ENCODE results near the gene METTL25.

METTL25 gene

DNA sequence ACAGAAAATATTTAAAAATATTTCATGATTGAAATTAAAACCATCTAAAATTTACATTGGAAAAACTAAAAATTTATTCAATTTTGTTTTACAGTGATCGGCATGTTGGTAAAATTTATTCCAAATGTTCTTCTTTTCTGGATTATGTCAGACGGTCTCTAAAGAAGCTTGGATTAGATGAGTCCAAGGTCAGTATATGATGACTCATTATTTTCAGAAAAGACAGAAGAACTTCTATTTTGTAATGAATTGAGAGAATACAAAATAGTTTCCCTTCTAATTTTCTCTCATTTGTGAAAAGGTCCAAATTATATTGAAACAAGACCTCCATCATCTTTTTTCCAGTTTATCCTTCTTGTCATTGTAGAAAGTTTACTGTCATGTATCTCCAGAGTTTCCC, 98.3 kb downstream of the METTL25 start:
- no peaks in the 10 kb centered on the region for H3K27me3 ChIP-seq (ENCODE audit: control insufficient read depth in 5 of 5, insufficient read depth in 4 of 5, low read length in 5 of 5)
- H3K36me3 ChIP-seq (ENCODE audit: control insufficient read depth in 5 of 5, insufficient read depth in 5 of 5, low read length in 5 of 5) = peaks cover 9 to 25% (median 17%) of the 10 kb centered on the region in 5 donors
- no peak overlapping the region for H3K4me3 ChIP-seq (ENCODE audit: low read depth in 1 of 5, low read length in 5 of 5)
- H3K4me1 ChIP-seq (ENCODE audit: control insufficient read depth in 5 of 5, insufficient read depth in 5 of 5, low read length in 5 of 5) = no peaks in the 10 kb centered on the region
- H3K9me3 ChIP-seq (ENCODE audit: control insufficient read depth in 5 of 5, low read length in 5 of 5) = no peaks in the 10 kb centered on the region
- H3K9ac ChIP-seq (ENCODE audit: low read length in 5 of 5) = no peak overlapping the region
- H3K27ac ChIP-seq (ENCODE audit: low read depth, low read length) = no peak overlapping the region

DNA sequence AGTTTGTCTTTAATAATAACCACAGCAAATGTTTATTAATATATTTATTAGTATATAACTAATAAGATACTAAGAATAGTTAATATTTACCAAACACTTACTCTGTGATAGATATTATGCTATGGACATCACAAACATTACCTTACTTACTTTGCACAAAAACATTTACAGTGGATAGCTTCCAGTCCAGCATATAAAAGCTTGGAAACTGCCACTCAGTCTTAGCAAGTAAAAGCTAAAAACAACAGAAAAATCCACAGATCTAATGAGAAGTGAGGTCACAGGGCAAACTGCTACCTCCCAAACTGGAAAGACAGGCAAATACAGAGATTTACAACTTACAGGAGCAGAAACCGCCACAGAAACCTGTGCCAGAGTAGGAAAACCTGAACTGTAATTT, 99.8 kb downstream of the METTL25 start:
- Histone ChIP-seq H3K9ac (ENCODE audit: low read length in 5 of 5) (no peak overlapping the region), H3K27me3 (ENCODE audit: control insufficient read depth in 5 of 5, insufficient read depth in 4 of 5, low read length in 5 of 5) (no peaks in the 10 kb centered on the region), H3K27ac (ENCODE audit: low read depth, low read length) (no peak overlapping the region), H3K36me3 (ENCODE audit: control insufficient read depth in 5 of 5, insufficient read depth in 5 of 5, low read length in 5 of 5) (peaks cover 9 to 34% (median 17%) of the 10 kb centered on the region in 5 donors), H3K4me3 (ENCODE audit: low read depth in 1 of 5, low read length in 5 of 5) (no peak overlapping the region), H3K4me1 (ENCODE audit: control insufficient read depth in 5 of 5, insufficient read depth in 5 of 5, low read length in 5 of 5) (no peaks in the 10 kb centered on the region), H3K9me3 (ENCODE audit: control insufficient read depth in 5 of 5, low read length in 5 of 5) (no peaks in the 10 kb centered on the region)

DNA sequence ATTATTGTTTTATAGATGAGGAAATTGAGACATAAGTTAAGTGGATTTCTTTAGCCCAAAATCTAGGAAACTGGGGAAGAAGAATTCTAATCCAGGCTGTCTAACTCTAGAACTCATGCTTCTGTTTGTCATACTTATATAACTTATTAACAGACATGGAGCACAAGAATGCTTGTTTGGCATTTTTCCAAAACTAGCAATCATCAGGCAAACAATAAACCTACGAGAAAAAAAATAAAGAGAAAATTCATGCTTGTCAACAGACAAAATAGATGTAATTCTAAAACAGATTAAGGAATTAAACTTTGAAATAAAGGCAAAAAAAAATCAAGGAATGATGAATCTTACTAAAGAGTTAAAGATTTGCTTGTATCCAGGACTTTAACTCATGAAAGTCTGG, 103.1 kb downstream of the METTL25 start:
- H3K27me3 ChIP-seq (ENCODE audit: control insufficient read depth in 5 of 5, insufficient read depth in 4 of 5, low read length in 5 of 5) = no peaks in the 10 kb centered on the region
- peaks cover 9 to 41% (median 17%) of the 10 kb centered on the region in 5 donors for H3K36me3 ChIP-seq (ENCODE audit: control insufficient read depth in 5 of 5, insufficient read depth in 5 of 5, low read length in 5 of 5)
- H3K9me3 ChIP-seq (ENCODE audit: control insufficient read depth in 5 of 5, low read length in 5 of 5) = no peaks in the 10 kb centered on the region
- no peak overlapping the region for H3K9ac ChIP-seq (ENCODE audit: low read length in 5 of 5)
- no peak overlapping the region for H3K4me3 ChIP-seq (ENCODE audit: low read depth in 1 of 5, low read length in 5 of 5)
- H3K4me1 ChIP-seq (ENCODE audit: control insufficient read depth in 5 of 5, insufficient read depth in 5 of 5, low read length in 5 of 5) = no peaks in the 10 kb centered on the region
- H3K27ac ChIP-seq (ENCODE audit: low read depth, low read length) = no peak overlapping the region

DNA sequence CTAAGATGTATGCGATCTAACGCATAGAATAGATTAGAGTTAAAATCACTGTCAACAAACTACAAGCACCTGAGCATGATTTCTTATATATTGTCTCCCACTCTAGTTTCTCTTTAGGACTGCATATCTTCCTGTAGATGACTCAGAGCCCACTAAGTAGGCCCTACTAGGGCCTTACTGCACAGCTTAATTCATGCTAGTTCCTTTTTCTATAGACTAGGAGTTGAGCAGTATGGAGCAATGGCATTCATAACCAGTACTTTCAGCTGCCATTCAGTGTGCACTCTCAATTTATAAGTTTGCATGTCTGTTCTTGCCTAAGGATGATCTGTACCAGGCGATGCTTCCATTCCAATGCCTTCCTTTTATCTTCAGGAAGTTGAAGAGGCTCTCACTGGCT, 103.5 kb downstream of the METTL25 start:
- Histone ChIP-seq H3K36me3 (ENCODE audit: control insufficient read depth in 5 of 5, insufficient read depth in 5 of 5, low read length in 5 of 5) (peaks cover 9 to 41% (median 15%) of the 10 kb centered on the region in 5 donors), H3K27me3 (ENCODE audit: control insufficient read depth in 5 of 5, insufficient read depth in 4 of 5, low read length in 5 of 5) (no peaks in the 10 kb centered on the region), H3K4me3 (ENCODE audit: low read depth in 1 of 5, low read length in 5 of 5) (no peak overlapping the region), H3K9me3 (ENCODE audit: control insufficient read depth in 5 of 5, low read length in 5 of 5) (no peaks in the 10 kb centered on the region), H3K9ac (ENCODE audit: low read length in 5 of 5) (no peak overlapping the region), H3K27ac (ENCODE audit: low read depth, low read length) (no peak overlapping the region), H3K4me1 (ENCODE audit: control insufficient read depth in 5 of 5, insufficient read depth in 5 of 5, low read length in 5 of 5) (no peaks in the 10 kb centered on the region)

DNA sequence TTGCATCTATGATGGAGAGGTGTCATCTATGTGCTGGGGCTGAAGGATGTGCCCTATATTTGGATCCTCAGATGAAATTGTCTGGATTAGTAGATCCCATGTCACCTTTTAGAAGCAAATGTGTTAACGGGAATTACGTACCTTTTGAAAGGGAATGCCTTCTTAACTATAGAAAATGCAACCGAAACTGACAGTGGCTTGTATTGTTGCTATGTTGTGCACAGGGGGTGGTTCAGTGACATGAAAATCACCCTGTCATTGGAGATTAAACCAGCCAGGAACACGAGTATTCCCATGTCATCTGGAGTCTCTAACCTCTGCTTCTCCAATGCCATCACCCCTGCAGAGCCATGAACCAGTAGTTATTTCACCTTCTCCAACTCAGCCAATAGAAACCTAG, 110.2 kb downstream of the METTL25 start:
- no peaks in the 10 kb centered on the region for H3K27me3 ChIP-seq (ENCODE audit: control insufficient read depth in 5 of 5, insufficient read depth in 4 of 5, low read length in 5 of 5)

DNA sequence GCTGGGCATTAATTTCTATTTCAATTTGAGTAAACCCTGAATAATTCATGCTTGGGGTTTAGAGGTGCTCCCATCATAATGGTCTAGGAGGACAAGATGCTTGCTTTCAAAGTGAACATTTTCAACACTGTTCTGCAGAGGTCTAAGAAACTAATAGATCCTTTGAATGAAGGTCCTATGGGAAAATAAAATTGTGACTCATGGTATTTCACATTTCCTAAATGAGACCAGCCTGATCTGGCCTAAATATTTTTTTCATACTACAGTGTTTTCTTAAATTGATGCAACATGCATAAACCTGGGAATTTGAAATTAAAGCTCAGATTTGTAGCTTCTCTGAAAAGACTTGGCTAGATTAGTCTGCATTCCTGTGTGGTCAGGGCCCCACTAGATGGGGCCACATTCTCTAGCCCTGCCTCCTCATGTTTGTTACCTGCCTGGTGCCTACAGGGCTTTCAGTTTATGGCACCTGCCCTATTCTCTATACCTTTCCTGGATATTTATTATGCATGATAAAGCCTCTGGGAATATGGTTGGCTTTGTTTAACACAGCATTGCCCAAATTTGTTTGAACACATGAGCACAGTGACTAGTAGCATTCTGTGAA, 112.7 kb downstream of the METTL25 start:
- Histone ChIP-seq H3K4me1 (ENCODE audit: control insufficient read depth in 5 of 5, insufficient read depth in 5 of 5, low read length in 5 of 5) (peaks cover 0 to 8% (median 8%) of the 10 kb centered on the region in 5 donors), H3K9ac (ENCODE audit: low read length in 5 of 5) (no peak overlapping the region), H3K9me3 (ENCODE audit: control insufficient read depth in 5 of 5, low read length in 5 of 5) (peaks cover 0 to 4% (median 0%) of the 10 kb centered on the region in 5 donors), H3K27me3 (ENCODE audit: control insufficient read depth in 5 of 5, insufficient read depth in 4 of 5, low read length in 5 of 5) (no peaks in the 10 kb centered on the region), H3K36me3 (ENCODE audit: control insufficient read depth in 5 of 5, insufficient read depth in 5 of 5, low read length in 5 of 5) (peaks cover 7 to 25% (median 18%) of the 10 kb centered on the region in 5 donors), H3K27ac (ENCODE audit: low read depth, low read length) (no peak overlapping the region), H3K4me3 (ENCODE audit: low read depth in 1 of 5, low read length in 5 of 5) (no peak overlapping the region)

More for the DNA sequence above, 110.2 kb downstream of the METTL25 start:
- H3K36me3 ChIP-seq (ENCODE audit: control insufficient read depth in 5 of 5, insufficient read depth in 5 of 5, low read length in 5 of 5) = peaks cover 7 to 16% (median 13%) of the 10 kb centered on the region in 5 donors
- H3K9me3 ChIP-seq (ENCODE audit: control insufficient read depth in 5 of 5, low read length in 5 of 5) = peaks cover 0 to 4% (median 0%) of the 10 kb centered on the region in 5 donors
- H3K4me3 ChIP-seq (ENCODE audit: low read depth in 1 of 5, low read length in 5 of 5) = no peak overlapping the region
- peaks cover 0 to 8% (median 7%) of the 10 kb centered on the region in 5 donors for H3K4me1 ChIP-seq (ENCODE audit: control insufficient read depth in 5 of 5, insufficient read depth in 5 of 5, low read length in 5 of 5)
- no peak overlapping the region for H3K27ac ChIP-seq (ENCODE audit: low read depth, low read length)
- H3K9ac ChIP-seq (ENCODE audit: low read length in 5 of 5) = no peak overlapping the region

DNA sequence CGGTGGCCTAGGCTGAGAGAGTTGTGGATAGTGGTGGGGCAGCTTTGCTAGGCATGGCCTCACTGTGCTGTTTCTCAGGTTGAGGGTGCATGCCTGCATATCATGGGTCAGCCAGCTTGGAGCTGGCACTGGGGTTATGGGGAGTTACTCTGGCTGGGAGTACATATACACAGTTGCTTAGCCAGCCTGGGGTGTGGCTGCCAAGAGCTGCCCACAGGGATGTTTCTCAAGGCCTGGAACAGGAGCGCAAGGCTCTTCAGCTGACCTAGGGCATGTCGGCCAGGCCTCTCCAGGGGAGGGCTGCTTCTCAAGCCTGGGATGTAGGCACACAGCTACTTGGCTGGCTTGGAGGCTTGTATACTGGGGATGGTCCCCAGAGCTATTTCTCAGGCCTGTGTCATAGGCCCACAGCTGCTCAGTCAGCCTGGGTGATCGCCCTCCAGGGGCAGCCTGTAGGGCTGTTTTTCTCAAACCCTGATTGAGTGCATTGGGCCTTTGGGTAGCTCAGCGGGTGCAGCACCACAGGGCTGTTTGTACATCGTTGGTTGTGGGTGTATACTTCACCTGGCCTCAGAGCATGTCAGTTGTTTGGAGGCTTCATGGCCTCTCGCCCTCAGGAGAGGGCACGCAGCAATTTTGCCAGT, 114.9 kb downstream of the METTL25 start:
- Histone ChIP-seq H3K27ac (ENCODE audit: low read depth, low read length) (no peak overlapping the region), H3K9ac (ENCODE audit: low read length in 5 of 5) (no peak overlapping the region), H3K9me3 (ENCODE audit: control insufficient read depth in 5 of 5, low read length in 5 of 5) (peaks cover 0 to 4% (median 0%) of the 10 kb centered on the region in 5 donors), H3K36me3 (ENCODE audit: control insufficient read depth in 5 of 5, insufficient read depth in 5 of 5, low read length in 5 of 5) (peaks cover 7 to 25% (median 18%) of the 10 kb centered on the region in 5 donors), H3K27me3 (ENCODE audit: control insufficient read depth in 5 of 5, insufficient read depth in 4 of 5, low read length in 5 of 5) (no peaks in the 10 kb centered on the region), H3K4me1 (ENCODE audit: control insufficient read depth in 5 of 5, insufficient read depth in 5 of 5, low read length in 5 of 5) (peaks cover 0 to 8% (median 8%) of the 10 kb centered on the region in 5 donors), H3K4me3 (ENCODE audit: low read depth in 1 of 5, low read length in 5 of 5) (no peak overlapping the region)

DNA sequence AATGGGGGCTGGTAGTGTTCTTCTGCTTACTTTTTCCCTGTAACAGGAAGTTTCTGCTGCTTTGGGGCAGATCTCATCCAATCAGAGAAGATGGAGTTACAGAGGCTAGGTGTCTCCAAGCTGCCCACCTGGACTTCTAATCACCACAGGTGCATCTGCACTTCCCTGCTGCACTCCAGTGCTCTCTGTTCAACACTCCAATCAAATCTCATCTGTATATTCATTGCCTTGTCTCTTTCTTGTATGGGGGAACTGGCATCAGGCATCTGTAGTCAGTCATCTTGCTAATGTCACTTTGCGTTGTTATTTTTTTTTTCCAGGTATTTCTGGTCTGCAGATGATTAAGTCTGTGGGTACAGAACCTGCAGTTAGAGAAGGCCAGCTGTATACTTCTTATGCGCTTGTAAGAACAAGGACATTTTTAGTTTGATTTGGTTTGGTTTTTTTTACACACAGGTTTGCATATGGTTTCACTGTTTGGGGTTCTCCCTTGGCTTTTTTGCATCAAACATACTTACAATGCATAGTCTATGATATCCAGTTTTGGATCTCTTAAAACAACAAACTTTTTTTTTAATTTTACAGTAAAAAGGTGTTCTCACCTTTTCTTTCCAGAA, 116.0 kb downstream of the METTL25 start:
- H3K9ac ChIP-seq (ENCODE audit: low read length in 5 of 5) = no peak overlapping the region
- H3K4me1 ChIP-seq (ENCODE audit: control insufficient read depth in 5 of 5, insufficient read depth in 5 of 5, low read length in 5 of 5) = peaks cover 0 to 8% (median 8%) of the 10 kb centered on the region in 5 donors
- no peaks in the 10 kb centered on the region for H3K27me3 ChIP-seq (ENCODE audit: control insufficient read depth in 5 of 5, insufficient read depth in 4 of 5, low read length in 5 of 5)
- H3K9me3 ChIP-seq (ENCODE audit: control insufficient read depth in 5 of 5, low read length in 5 of 5) = peaks cover 0 to 4% (median 0%) of the 10 kb centered on the region in 5 donors
- H3K36me3 ChIP-seq (ENCODE audit: control insufficient read depth in 5 of 5, insufficient read depth in 5 of 5, low read length in 5 of 5) = peaks cover 2 to 14% (median 8%) of the 10 kb centered on the region in 5 donors
- H3K4me3 ChIP-seq (ENCODE audit: low read depth in 1 of 5, low read length in 5 of 5) = no peak overlapping the region
- no peak overlapping the region for H3K27ac ChIP-seq (ENCODE audit: low read depth, low read length)

DNA sequence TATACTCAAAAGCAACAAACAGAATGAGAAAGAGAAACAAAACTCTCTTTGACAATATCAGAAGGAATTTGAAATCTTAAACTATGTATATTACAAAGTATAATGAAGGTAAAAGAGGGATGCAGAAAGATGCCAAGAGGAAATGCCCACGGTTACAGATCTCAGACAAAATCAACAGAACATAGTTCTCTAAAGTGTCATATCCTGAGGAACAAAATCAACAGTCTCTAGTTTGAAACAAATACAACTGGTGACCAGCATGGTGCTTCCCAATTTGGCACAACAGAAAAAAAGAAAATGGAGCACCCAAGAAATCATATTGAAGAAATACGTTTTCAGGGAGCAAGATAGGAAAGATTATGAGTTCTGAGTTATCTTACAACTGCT, 116.5 kb downstream of the METTL25 start:
- peaks cover 0 to 9% (median 7%) of the 10 kb centered on the region in 5 donors for H3K36me3 ChIP-seq (ENCODE audit: control insufficient read depth in 5 of 5, insufficient read depth in 5 of 5, low read length in 5 of 5)

DNA sequence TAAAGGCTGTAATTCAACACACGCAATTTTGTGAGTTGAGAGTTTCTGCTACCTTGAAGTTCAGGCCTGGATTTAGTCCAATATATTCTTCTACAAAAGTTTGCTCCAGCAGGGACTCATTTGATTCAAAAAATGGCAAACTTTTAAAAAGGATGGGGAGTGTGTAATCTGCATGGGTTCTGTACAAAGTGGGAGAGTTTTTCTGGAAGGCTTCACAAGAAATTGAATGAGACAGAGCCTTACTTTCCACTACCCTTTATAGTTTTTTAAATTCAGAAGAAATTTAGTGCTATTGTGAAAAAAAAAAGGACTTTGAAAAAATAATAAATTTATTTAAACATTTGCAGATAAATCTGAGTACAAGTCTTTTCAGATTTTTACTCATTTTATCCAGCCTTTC, 116.9 kb downstream of the METTL25 start:
- no peak overlapping the region for H3K27ac ChIP-seq (ENCODE audit: low read depth, low read length)
- no peaks in the 10 kb centered on the region for H3K27me3 ChIP-seq (ENCODE audit: control insufficient read depth in 5 of 5, insufficient read depth in 4 of 5, low read length in 5 of 5)
- peaks cover 0 to 8% (median 7%) of the 10 kb centered on the region in 5 donors for H3K36me3 ChIP-seq (ENCODE audit: control insufficient read depth in 5 of 5, insufficient read depth in 5 of 5, low read length in 5 of 5)
- H3K9ac ChIP-seq (ENCODE audit: low read length in 5 of 5) = no peak overlapping the region
- peaks cover 0 to 4% (median 0%) of the 10 kb centered on the region in 5 donors for H3K9me3 ChIP-seq (ENCODE audit: control insufficient read depth in 5 of 5, low read length in 5 of 5)
- peaks cover 0 to 11% (median 8%) of the 10 kb centered on the region in 5 donors for H3K4me1 ChIP-seq (ENCODE audit: control insufficient read depth in 5 of 5, insufficient read depth in 5 of 5, low read length in 5 of 5)
- no peak overlapping the region for H3K4me3 ChIP-seq (ENCODE audit: low read depth in 1 of 5, low read length in 5 of 5)

More for the DNA sequence above, 116.5 kb downstream of the METTL25 start:
- Histone ChIP-seq H3K9ac (ENCODE audit: low read length in 5 of 5) (no peak overlapping the region), H3K4me1 (ENCODE audit: control insufficient read depth in 5 of 5, insufficient read depth in 5 of 5, low read length in 5 of 5) (peaks cover 0 to 11% (median 8%) of the 10 kb centered on the region in 5 donors), H3K9me3 (ENCODE audit: control insufficient read depth in 5 of 5, low read length in 5 of 5) (peaks cover 0 to 4% (median 0%) of the 10 kb centered on the region in 5 donors), H3K27me3 (ENCODE audit: control insufficient read depth in 5 of 5, insufficient read depth in 4 of 5, low read length in 5 of 5) (no peaks in the 10 kb centered on the region), H3K4me3 (ENCODE audit: low read depth in 1 of 5, low read length in 5 of 5) (no peak overlapping the region), H3K27ac (ENCODE audit: low read depth, low read length) (no peak overlapping the region)
